Measurements from ENCODE around the gene ERBB4.
"Not testable (repeated sequence)": the region's sequence is repeated elsewhere in the genome, so short reads cannot be mapped to it uniquely, and the experiment has no call there.

Gene ERBB4

DNA sequence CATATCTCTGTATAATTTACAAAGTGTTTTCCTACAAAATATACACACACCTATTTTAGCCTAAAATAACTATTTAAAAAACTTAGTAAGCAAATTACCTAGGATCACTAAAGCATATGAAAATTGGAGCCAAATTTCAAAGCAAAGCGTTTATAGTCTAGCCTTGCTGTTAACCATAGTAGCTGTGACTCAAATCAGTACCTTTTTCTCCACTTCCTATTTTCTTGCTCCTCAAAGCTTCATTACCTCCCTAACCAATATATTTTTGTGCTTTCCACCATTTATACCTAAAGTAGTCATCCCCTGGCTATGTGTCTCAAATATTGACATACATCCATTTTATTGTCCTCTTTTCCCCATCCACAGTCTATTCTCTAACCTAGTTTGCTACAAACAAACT, 73.1 kb downstream of the ERBB4 start:
- TF ChIP-seq, protein P1, sequence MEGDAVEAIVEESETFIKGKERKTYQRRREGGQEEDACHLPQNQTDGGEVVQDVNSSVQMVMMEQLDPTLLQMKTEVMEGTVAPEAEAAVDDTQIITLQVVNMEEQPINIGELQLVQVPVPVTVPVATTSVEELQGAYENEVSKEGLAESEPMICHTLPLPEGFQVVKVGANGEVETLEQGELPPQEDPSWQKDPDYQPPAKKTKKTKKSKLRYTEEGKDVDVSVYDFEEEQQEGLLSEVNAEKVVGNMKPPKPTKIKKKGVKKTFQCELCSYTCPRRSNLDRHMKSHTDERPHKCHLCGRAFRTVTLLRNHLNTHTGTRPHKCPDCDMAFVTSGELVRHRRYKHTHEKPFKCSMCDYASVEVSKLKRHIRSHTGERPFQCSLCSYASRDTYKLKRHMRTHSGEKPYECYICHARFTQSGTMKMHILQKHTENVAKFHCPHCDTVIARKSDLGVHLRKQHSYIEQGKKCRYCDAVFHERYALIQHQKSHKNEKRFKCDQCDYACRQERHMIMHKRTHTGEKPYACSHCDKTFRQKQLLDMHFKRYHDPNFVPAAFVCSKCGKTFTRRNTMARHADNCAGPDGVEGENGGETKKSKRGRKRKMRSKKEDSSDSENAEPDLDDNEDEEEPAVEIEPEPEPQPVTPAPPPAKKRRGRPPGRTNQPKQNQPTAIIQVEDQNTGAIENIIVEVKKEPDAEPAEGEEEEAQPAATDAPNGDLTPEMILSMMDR (conservative IDR thresholded peaks at IDR 0.05; ENCODE audit: low read depth, low read length): no peak
- no peak for DNase-seq (ENCODE audit: low read depth)
- H3K4me3 ChIP-seq (ENCODE audit: low read depth, low read length): no peak overlapping the region

DNA sequence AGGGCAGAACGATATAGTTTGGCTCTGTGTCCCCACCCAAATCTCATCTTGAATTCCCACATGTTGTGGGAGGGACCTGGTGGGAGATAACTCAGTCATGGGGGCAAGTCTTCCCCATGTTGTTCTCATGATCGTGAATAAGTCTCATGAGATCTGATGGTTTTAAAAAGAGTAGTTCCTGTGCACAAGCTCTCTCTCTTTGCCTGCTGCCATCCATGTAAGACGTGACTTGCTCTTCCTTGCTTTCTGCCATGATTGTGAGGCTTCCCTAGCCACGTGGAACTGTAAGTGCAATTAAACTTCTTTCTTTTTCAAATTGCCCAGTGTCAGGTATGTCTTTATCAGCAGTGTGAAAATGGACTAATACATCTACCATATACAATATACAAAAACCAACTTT, 76.9 kb downstream of the ERBB4 start:
- DNase-seq (ENCODE audit: low read depth); H3K4me3 ChIP-seq (ENCODE audit: low read depth, low read length): not testable (repeated sequence)

DNA sequence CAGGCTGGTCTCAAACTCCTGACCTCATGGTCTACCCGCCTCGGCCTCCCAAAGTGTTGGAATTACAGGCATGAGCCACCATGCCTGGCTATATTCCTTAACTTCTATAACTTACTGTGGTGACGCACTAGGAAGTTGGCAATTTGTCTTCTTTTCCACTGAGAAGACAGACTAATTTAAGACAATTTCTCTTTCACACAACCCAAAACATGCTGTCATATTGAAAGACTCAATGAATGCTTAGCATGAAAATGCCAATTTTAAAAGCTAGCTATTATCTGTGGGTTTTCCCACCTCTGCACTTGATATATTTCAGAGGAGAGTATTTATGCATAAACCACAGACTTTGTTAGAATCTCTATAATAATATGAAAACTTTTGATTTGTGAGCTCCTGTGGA, 84.5 kb downstream of the ERBB4 start:
- TF ChIP-seq, protein P1 (conservative IDR thresholded peaks at IDR 0.05; ENCODE audit: low read depth, low read length): no peak
- no peak overlapping the region for H3K4me3 ChIP-seq (ENCODE audit: low read depth, low read length)
- DNase-seq (ENCODE audit: low read depth): no peak

DNA sequence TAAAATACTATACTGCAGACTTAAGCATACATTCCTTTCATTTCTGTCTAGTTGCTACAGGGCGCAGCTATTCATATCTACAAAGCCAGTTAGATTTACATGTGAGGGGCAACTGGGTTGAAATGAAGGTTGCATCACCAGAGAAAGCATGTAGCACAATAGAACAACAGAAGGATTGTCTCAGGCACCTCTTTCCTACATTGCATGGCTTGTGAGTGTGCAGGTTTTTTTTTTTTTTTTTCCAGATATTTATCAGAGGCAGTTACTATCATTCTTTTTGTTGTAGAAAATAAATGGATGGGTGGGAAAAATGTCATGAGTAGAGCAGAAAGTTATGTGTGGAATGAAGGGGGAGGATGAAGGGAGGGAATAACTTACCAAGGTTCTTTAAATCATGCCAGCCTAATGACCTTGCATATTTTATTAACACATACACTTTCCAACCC, 86.8 kb downstream of the ERBB4 start:
- peak; percentile 41 for DNase-seq (ENCODE audit: low read depth)
- TF ChIP-seq, protein P1 (conservative IDR thresholded peaks at IDR 0.05; ENCODE audit: low read depth, low read length): no peak
- H3K4me3 ChIP-seq (ENCODE audit: low read depth, low read length): no peak overlapping the region

DNA sequence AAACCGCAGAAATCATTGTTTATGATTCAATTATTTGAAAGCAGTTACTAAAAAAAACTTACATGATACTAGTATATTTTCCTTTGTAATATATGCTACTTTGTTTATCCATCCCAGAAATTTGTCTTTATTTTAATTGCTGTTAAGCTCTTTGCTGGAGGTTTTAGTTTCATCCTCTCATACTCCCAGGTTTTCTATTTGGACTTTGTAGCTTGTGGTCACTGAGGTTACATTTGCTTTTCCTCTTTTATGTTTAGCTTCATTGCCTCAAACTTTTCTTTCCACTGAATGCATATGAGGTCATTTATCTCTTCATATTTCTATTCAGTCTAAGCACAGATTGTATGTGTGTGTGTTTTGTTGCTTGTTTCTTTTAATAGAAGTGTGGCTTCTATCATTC, 89.9 kb downstream of the ERBB4 start:
- TF ChIP-seq, protein P1 (conservative IDR thresholded peaks at IDR 0.05; ENCODE audit: low read depth, low read length): no peak
- no peak for DNase-seq (ENCODE audit: low read depth)
- no peak overlapping the region for H3K4me3 ChIP-seq (ENCODE audit: low read depth, low read length)

DNA sequence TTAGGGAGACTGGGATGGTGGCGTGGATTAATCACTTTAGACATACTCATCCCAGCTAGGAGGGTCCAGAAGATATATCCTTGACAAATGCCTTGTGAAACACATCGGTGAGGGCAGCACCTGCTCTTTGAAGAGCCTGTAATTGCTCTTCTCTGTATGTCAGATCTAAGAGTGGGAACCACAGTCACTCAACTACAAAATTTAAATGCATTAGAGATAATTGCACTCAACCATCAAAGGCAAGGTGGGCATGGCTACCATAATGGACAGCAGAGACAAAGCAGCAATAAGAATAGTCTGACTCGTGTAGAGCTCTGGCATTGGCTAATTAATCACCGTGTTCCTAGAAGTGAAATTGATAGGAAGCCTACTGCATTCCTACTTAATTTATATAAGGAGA, 96.8 kb downstream of the ERBB4 start:
- TF ChIP-seq, protein P1 (conservative IDR thresholded peaks at IDR 0.05; ENCODE audit: low read depth, low read length): no peak
- DNase-seq (ENCODE audit: low read depth): no peak
- no peak overlapping the region for H3K4me3 ChIP-seq (ENCODE audit: low read depth, low read length)

DNA sequence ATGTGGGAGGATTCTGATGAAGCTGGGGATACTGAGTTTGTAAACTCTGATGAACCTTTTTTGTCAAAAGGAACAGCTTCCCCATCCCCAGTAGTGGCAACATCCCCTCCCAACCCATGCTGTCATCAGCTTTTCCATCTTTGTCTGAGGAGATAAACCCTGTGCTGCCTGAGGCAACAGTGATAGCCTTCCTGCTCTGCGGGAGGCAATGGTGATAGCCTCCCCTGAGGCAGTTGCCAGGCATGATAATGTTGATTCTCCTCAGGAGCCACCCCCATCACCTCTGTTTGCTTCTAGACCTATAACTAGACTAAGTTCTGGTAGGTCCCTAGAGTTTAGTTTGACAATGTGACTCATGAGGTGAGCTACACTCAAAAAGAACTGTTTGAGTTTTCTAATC, 97.5 kb downstream of the ERBB4 start:
- TF ChIP-seq, protein P1 (conservative IDR thresholded peaks at IDR 0.05; ENCODE audit: low read depth, low read length): no peak
- no peak for DNase-seq (ENCODE audit: low read depth)
- H3K4me3 ChIP-seq (ENCODE audit: low read depth, low read length): no peak overlapping the region

All from choroid plexus epithelial cell (primary cell).